Measurements from ENCODE around the gene PPP6R1. TPM values are rescaled to one million over a fixed set of nuclear protein-coding genes. Genes with fewer than 3 reads are reported as not detected.

The PPP6R1 gene
- polyA plus RNA-seq, 3 donors = 16.9 to 91.3 (median 22.0) TPM

DNA sequence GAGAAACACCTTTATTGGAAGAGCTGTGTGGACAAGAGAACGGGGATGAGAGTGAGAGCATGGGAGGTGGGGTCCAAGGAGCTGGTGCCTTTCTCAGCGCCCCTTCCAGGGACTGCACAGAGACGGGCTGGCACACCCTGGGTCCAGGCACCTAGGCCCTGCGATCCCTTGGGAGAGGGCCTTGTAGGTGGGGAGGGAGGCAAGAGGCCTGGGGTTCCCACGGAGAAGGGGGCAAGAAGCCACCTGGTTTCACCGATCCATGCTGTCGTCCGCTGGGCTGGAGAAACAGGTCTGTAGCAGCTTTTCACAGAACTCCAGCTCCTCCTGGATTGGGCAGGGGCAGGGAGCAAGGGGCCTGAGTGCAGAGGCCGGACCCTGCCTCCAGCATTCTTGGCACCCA, 3.5 kb upstream of the PPP6R1 start:
- Histone ChIP-seq H3K4me3 (replicated peaks in 1 of 3; ENCODE audit: low read depth in 2 of 3, low read length in 3 of 3) (no peak overlapping the region), H3K9ac (ENCODE audit: insufficient read depth, low read length, poor library complexity, severe bottlenecking) (no peak overlapping the region), H3K9me3 (replicated peaks in 1 of 2; ENCODE audit: control insufficient read depth in 1 of 2, insufficient read depth in 1 of 2, low read length in 2 of 2) (peaks cover 0 to 3% of the 10 kb centered on the region in 2 donors), H2AFZ (ENCODE audit: insufficient read depth, low read depth, low read length, poor library complexity, severe bottlenecking) (no peak overlapping the region), H3K79me2 (ENCODE audit: insufficient read depth, low read length) (peaks cover 16% of the 10 kb centered on the region), H3K27ac (ENCODE audit: low read depth in 1 of 2, low read length in 2 of 2) (no peak overlapping the region), H3K4me2 (replicated peaks; ENCODE audit: extremely low read depth, low read length, poor library complexity, severe bottlenecking) (no peak overlapping the region), H3K27me3 (ENCODE audit: control insufficient read depth in 2 of 2, insufficient read depth in 2 of 2, low read length in 2 of 2) (no peaks in the 10 kb centered on the region), H4K20me1 (ENCODE audit: insufficient read depth, low read length) (peaks cover 9% of the 10 kb centered on the region), H3K36me3 (replicated peaks in 1 of 2; ENCODE audit: control insufficient read depth in 1 of 2, insufficient read depth in 2 of 2, low read length in 2 of 2) (peaks cover 0 to 9% of the 10 kb centered on the region in 2 donors), H3K4me1 (ENCODE audit: control insufficient read depth in 1 of 2, insufficient read depth in 2 of 2, low read length in 2 of 2) (peaks cover 14 to 17% of the 10 kb centered on the region in 2 donors)
- TF ChIP-seq, protein P1, sequence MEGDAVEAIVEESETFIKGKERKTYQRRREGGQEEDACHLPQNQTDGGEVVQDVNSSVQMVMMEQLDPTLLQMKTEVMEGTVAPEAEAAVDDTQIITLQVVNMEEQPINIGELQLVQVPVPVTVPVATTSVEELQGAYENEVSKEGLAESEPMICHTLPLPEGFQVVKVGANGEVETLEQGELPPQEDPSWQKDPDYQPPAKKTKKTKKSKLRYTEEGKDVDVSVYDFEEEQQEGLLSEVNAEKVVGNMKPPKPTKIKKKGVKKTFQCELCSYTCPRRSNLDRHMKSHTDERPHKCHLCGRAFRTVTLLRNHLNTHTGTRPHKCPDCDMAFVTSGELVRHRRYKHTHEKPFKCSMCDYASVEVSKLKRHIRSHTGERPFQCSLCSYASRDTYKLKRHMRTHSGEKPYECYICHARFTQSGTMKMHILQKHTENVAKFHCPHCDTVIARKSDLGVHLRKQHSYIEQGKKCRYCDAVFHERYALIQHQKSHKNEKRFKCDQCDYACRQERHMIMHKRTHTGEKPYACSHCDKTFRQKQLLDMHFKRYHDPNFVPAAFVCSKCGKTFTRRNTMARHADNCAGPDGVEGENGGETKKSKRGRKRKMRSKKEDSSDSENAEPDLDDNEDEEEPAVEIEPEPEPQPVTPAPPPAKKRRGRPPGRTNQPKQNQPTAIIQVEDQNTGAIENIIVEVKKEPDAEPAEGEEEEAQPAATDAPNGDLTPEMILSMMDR (IDR thresholded peaks at IDR 0.05) = no peak
- no peaks in the 10 kb centered on the region for H3K27me3 Mint-ChIP-seq (ENCODE audit: low read depth in 3 of 3)
- peaks cover 13% of the 10 kb centered on the region for H3K4me1 Mint-ChIP-seq
- H3K4me3 Mint-ChIP-seq = no peak overlapping the region
- intact Hi-C loops (cut with micrococcal nuclease) = no loop called here
- peaks cover 12 to 13% of the 10 kb centered on the region in 2 donors for H3K36me3 Mint-ChIP-seq
- peaks cover 0 to 9% (median 3%) of the 10 kb centered on the region in 7 donors for H3K9me3 Mint-ChIP-seq
- 99% methylated on average over 7 of the region's 9 CpGs for WGBS (ENCODE audit: insufficient coverage)
- H3K27ac Mint-ChIP-seq = no peak overlapping the region
- no peak for DNase-seq

DNA sequence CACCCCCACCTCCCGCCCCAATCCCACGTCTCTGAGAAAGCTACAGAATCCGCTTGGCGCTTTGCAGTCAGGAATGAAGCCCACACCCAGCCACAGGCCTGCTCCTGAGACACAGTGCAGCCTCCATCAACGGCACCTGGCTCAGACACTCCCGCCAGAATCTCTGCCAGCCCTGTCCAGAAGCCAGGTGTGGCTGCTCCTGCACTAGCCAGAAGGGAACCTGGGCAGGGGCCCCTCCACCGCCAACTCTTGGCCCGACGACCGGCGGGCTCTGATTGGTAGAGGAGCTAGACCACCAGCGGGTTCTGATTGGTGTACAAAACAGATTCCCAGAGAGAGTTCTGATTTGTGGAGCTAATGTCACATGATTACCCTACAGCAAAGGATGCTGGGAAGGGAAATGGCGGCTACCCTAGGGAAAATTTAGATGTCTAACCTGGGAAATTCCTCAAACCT, 2.9 kb upstream of the PPP6R1 start:
- H3K4me3 ChIP-seq (replicated peaks in 1 of 3; ENCODE audit: low read depth in 2 of 3, low read length in 3 of 3) = no peak overlapping the region
- intact Hi-C loops (cut with micrococcal nuclease) = no loop called here
- H3K27ac Mint-ChIP-seq = no peak overlapping the region
- H4K20me1 ChIP-seq (ENCODE audit: insufficient read depth, low read length) = peaks cover 16% of the 10 kb centered on the region
- no peak overlapping the region for H3K9ac ChIP-seq (ENCODE audit: insufficient read depth, low read length, poor library complexity, severe bottlenecking)
- H3K27ac ChIP-seq (ENCODE audit: low read depth in 1 of 2, low read length in 2 of 2) = no peak overlapping the region
- peaks cover 0 to 3% of the 10 kb centered on the region in 2 donors for H3K9me3 ChIP-seq (replicated peaks in 1 of 2; ENCODE audit: control insufficient read depth in 1 of 2, insufficient read depth in 1 of 2, low read length in 2 of 2)
- peaks cover 21 to 23% of the 10 kb centered on the region in 2 donors for H3K4me1 ChIP-seq (ENCODE audit: control insufficient read depth in 1 of 2, insufficient read depth in 2 of 2, low read length in 2 of 2)
- no peaks in the 10 kb centered on the region for H3K27me3 ChIP-seq (ENCODE audit: control insufficient read depth in 2 of 2, insufficient read depth in 2 of 2, low read length in 2 of 2)
- peaks cover 22% of the 10 kb centered on the region for H3K79me2 ChIP-seq (ENCODE audit: insufficient read depth, low read length)
- no peak for DNase-seq
- peaks cover 0 to 9% (median 3%) of the 10 kb centered on the region in 7 donors for H3K9me3 Mint-ChIP-seq
- H3K4me1 Mint-ChIP-seq = peaks cover 20% of the 10 kb centered on the region
- no peak overlapping the region for H3K4me2 ChIP-seq (replicated peaks; ENCODE audit: extremely low read depth, low read length, poor library complexity, severe bottlenecking)
- H3K27me3 Mint-ChIP-seq (ENCODE audit: low read depth in 3 of 3) = no peaks in the 10 kb centered on the region
- peaks cover 13% of the 10 kb centered on the region in 2 donors for H3K36me3 Mint-ChIP-seq
- peaks cover 0 to 9% of the 10 kb centered on the region in 2 donors for H3K36me3 ChIP-seq (replicated peaks in 1 of 2; ENCODE audit: control insufficient read depth in 1 of 2, insufficient read depth in 2 of 2, low read length in 2 of 2)
- H3K4me3 Mint-ChIP-seq = no peak overlapping the region
- WGBS (ENCODE audit: insufficient coverage) = 100% methylated on average over 7 of the region's 13 CpGs
- TF ChIP-seq, protein P1 (IDR thresholded peaks at IDR 0.05) = no peak
- no peak overlapping the region for H2AFZ ChIP-seq (ENCODE audit: insufficient read depth, low read depth, low read length, poor library complexity, severe bottlenecking)

All from CD14-positive monocyte (primary cell).